ENCODE measurements around the gene TMC6. TPM values are rescaled to one million over a fixed set of nuclear protein-coding genes. Genes with fewer than 3 reads are reported as not detected.

TMC6 gene
- total and polyA plus RNA-seq, 2 of the 13 experiments (the other 11 are each of a cell fraction or from before 2014, with no cell fraction given), result 48.4 to 99.1 TPM

DNA sequence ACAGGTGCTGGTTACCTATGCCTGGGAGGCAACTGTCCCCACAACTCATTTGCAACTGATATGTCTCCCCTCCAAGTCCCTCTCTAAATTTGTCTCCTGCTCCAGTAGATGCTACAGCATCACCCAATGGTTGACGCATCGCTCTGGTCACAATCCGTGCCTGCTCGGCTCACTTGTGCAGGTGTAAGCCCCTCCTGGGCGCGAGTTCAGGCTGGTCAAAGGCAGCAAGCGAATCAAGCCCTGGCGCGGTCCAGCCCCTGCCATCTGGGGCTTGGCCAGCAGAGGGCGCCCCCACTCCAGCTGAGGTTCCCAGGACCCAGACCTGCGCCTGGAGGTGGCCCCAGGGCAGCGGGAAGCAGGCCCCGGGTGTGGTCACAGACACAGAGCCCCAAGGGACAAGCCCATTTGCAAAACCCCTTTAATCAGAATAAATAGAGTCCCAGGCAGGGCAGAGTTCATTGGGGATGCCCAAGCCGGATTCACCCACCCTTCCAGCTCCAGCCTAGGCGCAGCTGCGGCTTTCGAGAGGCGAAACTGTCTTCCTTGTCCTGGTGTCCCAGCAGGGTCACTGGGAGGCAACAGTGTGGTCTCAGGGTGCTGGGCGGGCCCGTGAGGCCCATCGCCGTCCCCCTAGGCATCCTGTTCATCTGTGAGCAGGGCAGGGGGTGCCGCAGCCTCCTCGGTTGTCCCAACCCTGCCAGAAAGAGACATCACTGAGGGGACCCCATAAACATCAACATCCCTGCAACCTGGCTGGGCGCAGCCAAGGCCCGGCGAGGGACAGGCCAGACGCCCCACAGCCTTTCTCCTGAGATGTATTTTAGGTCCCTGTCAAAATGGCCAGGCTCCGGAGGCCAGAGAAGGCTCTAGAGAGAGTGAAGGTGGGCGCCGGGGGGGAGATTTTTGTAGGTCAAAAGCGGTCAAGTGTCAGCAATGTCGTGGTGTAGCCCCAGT lies 15.8 kb downstream of the TMC6 start (continued):
- TF ChIP-seq FOXM1 (CRISPR knock-in tag; IDR thresholded peaks at IDR 0.05) (no peak), ZNF513 (CRISPR knock-in tag; conservative IDR thresholded peaks at IDR 0.05) (no peak), HNRNPH1 (optimal IDR thresholded peaks at IDR 0.05; ENCODE audit: low read depth, low read length) (no peak), NR2F2 (IDR thresholded peaks at IDR 0.05; ENCODE audit: borderline replicate concordance, low read depth) (no peak), ATF7-NPFF (CRISPR knock-in tag; IDR thresholded peaks at IDR 0.05; ENCODE audit: low read depth) (no peak), PRDM10 (CRISPR knock-in tag; IDR thresholded peaks at IDR 0.05; ENCODE audit: low read depth) (peak; percentile 22; the same call in 1 of the 2 replicates), ZNF234 (CRISPR knock-in tag; conservative IDR thresholded peaks at IDR 0.05) (no peak), ZBTB25 (CRISPR knock-in tag; IDR thresholded peaks at IDR 0.05) (peak; percentile 73; the same call in 1 of the 2 replicates), ZNF839 (CRISPR knock-in tag; IDR thresholded peaks at IDR 0.05; ENCODE audit: borderline replicate concordance) (0 out of 2 replicates have a peak, but pooled peaks have one; percentile 26), RFXANK (CRISPR knock-in tag; IDR thresholded peaks at IDR 0.05) (no peak), ZFP1 (CRISPR knock-in tag; IDR thresholded peaks at IDR 0.05) (no peak), EED (CRISPR knock-in tag; IDR thresholded peaks at IDR 0.05) (no peak), AHR (CRISPR knock-in tag; IDR thresholded peaks at IDR 0.05) (0 out of 2 replicates have a peak, but pooled peaks have one; percentile 75)
- TF ChIP-seq, protein P1, sequence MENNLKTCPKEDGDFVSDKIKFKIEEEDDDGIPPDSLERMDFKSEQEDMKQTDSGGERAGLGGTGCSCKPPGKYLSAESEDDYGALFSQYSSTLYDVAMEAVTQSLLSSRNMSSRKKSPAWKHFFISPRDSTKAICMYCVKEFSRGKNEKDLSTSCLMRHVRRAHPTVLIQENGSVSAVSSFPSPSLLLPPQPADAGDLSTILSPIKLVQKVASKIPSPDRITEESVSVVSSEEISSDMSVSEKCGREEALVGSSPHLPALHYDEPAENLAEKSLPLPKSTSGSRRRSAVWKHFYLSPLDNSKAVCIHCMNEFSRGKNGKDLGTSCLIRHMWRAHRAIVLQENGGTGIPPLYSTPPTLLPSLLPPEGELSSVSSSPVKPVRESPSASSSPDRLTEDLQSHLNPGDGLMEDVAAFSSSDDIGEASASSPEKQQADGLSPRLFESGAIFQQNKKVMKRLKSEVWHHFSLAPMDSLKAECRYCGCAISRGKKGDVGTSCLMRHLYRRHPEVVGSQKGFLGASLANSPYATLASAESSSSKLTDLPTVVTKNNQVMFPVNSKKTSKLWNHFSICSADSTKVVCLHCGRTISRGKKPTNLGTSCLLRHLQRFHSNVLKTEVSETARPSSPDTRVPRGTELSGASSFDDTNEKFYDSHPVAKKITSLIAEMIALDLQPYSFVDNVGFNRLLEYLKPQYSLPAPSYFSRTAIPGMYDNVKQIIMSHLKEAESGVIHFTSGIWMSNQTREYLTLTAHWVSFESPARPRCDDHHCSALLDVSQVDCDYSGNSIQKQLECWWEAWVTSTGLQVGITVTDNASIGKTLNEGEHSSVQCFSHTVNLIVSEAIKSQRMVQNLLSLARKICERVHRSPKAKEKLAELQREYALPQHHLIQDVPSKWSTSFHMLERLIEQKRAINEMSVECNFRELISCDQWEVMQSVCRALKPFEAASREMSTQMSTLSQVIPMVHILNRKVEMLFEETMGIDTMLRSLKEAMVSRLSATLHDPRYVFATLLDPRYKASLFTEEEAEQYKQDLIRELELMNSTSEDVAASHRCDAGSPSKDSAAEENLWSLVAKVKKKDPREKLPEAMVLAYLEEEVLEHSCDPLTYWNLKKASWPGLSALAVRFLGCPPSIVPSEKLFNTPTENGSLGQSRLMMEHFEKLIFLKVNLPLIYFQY (CRISPR knock-in tag; IDR thresholded peaks at IDR 0.05; ENCODE audit: borderline replicate concordance), result 0 out of 2 replicates have a peak, but pooled peaks have one; percentile 57
- TF ChIP-seq, protein P2, sequence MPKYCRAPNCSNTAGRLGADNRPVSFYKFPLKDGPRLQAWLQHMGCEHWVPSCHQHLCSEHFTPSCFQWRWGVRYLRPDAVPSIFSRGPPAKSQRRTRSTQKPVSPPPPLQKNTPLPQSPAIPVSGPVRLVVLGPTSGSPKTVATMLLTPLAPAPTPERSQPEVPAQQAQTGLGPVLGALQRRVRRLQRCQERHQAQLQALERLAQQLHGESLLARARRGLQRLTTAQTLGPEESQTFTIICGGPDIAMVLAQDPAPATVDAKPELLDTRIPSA (CRISPR knock-in tag; IDR thresholded peaks at IDR 0.05; ENCODE audit: borderline replicate concordance), result no peak

Measured in HepG2 (cell line).